Liver (tissue), 9 donors: Measurements from ENCODE around the gene KCNA2. TPM values are rescaled to one million over a fixed set of nuclear protein-coding genes. Genes with fewer than 3 reads are reported as not detected.

Source experiments
- DNase-seq: peaks from one replicate; pipeline ENCODE4 v3.0.0-alpha.2; 2017; ENCODE audit warnings: low spot score
- H3K27ac ChIP-seq, 2 donors: one replicate each; pipeline ENCODE4 v1.7.0; 2013; ENCODE audit warnings: inconsistent platforms in 2 of 2, low read length in 2 of 2, control low read depth in 1 of 2, low read depth in 1 of 2, mild to moderate bottlenecking in 1 of 2
- H3K27me3 ChIP-seq, 4 donors: one replicate each; pipeline versions ENCODE4 v1.6.1 to v1.7.0; 2013; ENCODE audit warnings: low read length in 3 of 4, inconsistent platforms in 1 of 4, mild to moderate bottlenecking in 1 of 4, moderate library complexity in 1 of 4; ENCODE audit not compliant: control insufficient read depth in 4 of 4, insufficient read depth in 4 of 4
- H3K36me3 ChIP-seq, 4 donors: one replicate each; pipeline versions ENCODE4 v1.6.1 to v1.7.0; 2013; ENCODE audit warnings: low read length in 3 of 4, mild to moderate bottlenecking in 3 of 4, low read depth in 1 of 4, moderate library complexity in 1 of 4; ENCODE audit not compliant: control insufficient read depth in 4 of 4, insufficient read depth in 3 of 4
- H3K4me1 ChIP-seq, 4 donors: one replicate each; pipeline versions ENCODE4 v1.6.1 to v1.7.0; 2013; ENCODE audit warnings: low read length in 3 of 4, mild to moderate bottlenecking in 3 of 4, moderate library complexity in 1 of 4; ENCODE audit not compliant: control insufficient read depth in 4 of 4, insufficient read depth in 4 of 4
- H3K4me3 ChIP-seq, 3 donors: one replicate each; pipeline versions ENCODE4 v1.6.1 to v1.7.0; 2013; ENCODE audit warnings: low read length in 3 of 3, control low read depth in 1 of 3, low read depth in 1 of 3, mild to moderate bottlenecking in 1 of 3
- H3K9ac ChIP-seq, 2 donors: one replicate each; pipeline ENCODE4 v1.7.0; 2013; ENCODE audit warnings: low read length in 2 of 2, mild to moderate bottlenecking in 2 of 2, moderate library complexity in 2 of 2, control low read depth in 1 of 2, low read depth in 1 of 2
- H3K9me3 ChIP-seq, 4 donors: one replicate each; pipeline versions ENCODE4 v1.6.1 to v1.7.0; 2013; ENCODE audit warnings: low read length in 3 of 4; ENCODE audit not compliant: control insufficient read depth in 4 of 4
- EGR1 ChIP-seq, 2 donors: IDR thresholded peaks; 2 replicates each; pipeline ENCODE4 v1.6.1; 2016 to 2018; ENCODE audit warnings: antibody characterized with exemption in 2 of 2, low read depth in 2 of 2
- FOXA2 ChIP-seq: IDR thresholded peaks from 2 replicates; pipeline ENCODE4 v1.6.1; 2016; ENCODE audit warnings: antibody characterized with exemption
- GABPA ChIP-seq, 2 donors: IDR thresholded peaks in 1 of 2; conservative IDR thresholded peaks in 1 of 2; 2 replicates each; pipeline ENCODE4 v1.6.1; 2016; ENCODE audit warnings: antibody characterized with exemption in 2 of 2, mild to moderate bottlenecking in 1 of 2, moderate library complexity in 1 of 2
- HNF4A ChIP-seq, 2 donors: conservative IDR thresholded peaks; 2 replicates each; pipeline ENCODE4 v1.6.1; 2016; ENCODE audit warnings: antibody characterized with exemption in 2 of 2, mild to moderate bottlenecking in 2 of 2
- HNF4G ChIP-seq: IDR thresholded peaks from 2 replicates; pipeline ENCODE4 v1.6.1; 2016; ENCODE audit warnings: antibody characterized with exemption
- JUND ChIP-seq, 2 donors: IDR thresholded peaks; 2 replicates each; pipeline ENCODE4 v1.6.1; 2016; ENCODE audit warnings: antibody characterized with exemption in 2 of 2
- MAX ChIP-seq: IDR thresholded peaks from 2 replicates; pipeline ENCODE4 v1.6.1; 2016; ENCODE audit warnings: antibody characterized with exemption
- NR2F2 ChIP-seq: IDR thresholded peaks from 2 replicates; pipeline ENCODE4 v1.6.1; 2016; ENCODE audit warnings: antibody characterized with exemption
- RAD21 ChIP-seq, 2 donors: IDR thresholded peaks; 2 replicates each; pipeline ENCODE4 v1.6.1; 2016; ENCODE audit warnings: antibody characterized with exemption in 2 of 2, mild to moderate bottlenecking in 2 of 2
- RXRA ChIP-seq, 2 donors: IDR thresholded peaks; 2 replicates each; pipeline ENCODE4 v1.6.1; 2017 to 2018; ENCODE audit warnings: antibody characterized with exemption in 2 of 2, mild to moderate bottlenecking in 1 of 2
- SP1 ChIP-seq: IDR thresholded peaks from 2 replicates; pipeline ENCODE4 v1.6.1; 2018; ENCODE audit warnings: antibody characterized with exemption, mild to moderate bottlenecking
- TAF1 ChIP-seq: conservative IDR thresholded peaks from 2 replicates; pipeline ENCODE4 v1.6.1; 2016; ENCODE audit warnings: antibody characterized with exemption, mild to moderate bottlenecking
- WGBS: extraction: QIAGEN DNeasy Blood & Tissue Kit; methylation state at CpG from one replicate; pipeline ENCODE4 v1.1.7; 2013; 5-methylcytosine and 5-hydroxymethylcytosine counted together
- polyA plus RNA-seq, 2 donors: library from polyadenylated mRNA; stranded (reverse) in 1 of 2; unstranded in 1 of 2; fragments of 200-250 nt in 1 of 2; fragments of >200 nt in 1 of 2; fragmentation: Nextera tagmentation in 1 of 2; extraction: Ambion mirVana in 1 of 2; gene quantifications; one replicate each; pipeline versions ENCODE4 v1.2.1 to v1.2.3, GENCODE V29; 2013 to 2015
- total RNA-seq, 2 donors: library from RNA; depleted of rRNA; stranded (reverse); fragments of >200 nt; gene quantifications; one replicate each; pipeline ENCODE4 v1.2.3, GENCODE V29; 2014
- TF ChIP-seq, protein P1 (sequence below): fragments of 150-350 bp; IDR thresholded peaks from 2 replicates; pipeline ENCODE4 v1.5.1; 2017; ENCODE audit warnings: improper control_type of control experiment, low read depth, low read length; ENCODE audit not compliant: missing input control
- TF ChIP-seq, protein P2 (sequence below): IDR thresholded peaks from 2 replicates; pipeline ENCODE4 v1.6.1; 2016; ENCODE audit warnings: antibody characterized with exemption
- TF ChIP-seq, protein P3 (sequence below): IDR thresholded peaks from 2 replicates; pipeline ENCODE4 v1.6.1; 2016; ENCODE audit warnings: antibody characterized with exemption, mild to moderate bottlenecking
- donor health status: healthy.
- donor health status: healthy.
- donor health status: healthy.
- donor health status: healthy.
- donor health status: healthy.

Gene KCNA2
- total and polyA plus RNA-seq, 4 donors = 0.02 to 0.08 TPM; not detected in 2

DNA sequence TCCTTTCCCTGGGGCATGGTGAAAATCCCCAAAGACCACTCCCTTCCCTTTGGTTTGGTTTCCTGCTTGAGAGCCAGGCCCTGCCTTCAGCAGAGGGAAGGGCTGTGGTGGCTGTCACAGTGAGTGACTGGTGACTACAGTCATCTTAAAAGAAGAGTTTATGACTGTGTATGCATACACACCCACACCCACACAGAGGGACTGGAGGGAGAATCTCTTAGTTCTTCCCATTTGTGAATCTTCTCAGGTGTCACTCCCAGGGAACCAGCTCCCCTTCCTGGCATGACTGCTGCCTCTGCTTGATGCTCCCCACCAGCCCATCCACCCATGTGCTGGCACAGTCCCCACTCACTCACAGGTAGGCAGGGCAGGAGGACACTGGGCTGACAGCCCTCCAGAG is 3.9 kb upstream of the KCNA2 start:
- Histone ChIP-seq H3K27me3 (peaks cover 3 to 29% (median 10%) of the 10 kb centered on the region in 4 donors), H3K9ac (no peak overlapping the region), H3K9me3 (no peaks in the 10 kb centered on the region), H3K27ac (no peak overlapping the region), H3K36me3 (no peaks in the 10 kb centered on the region), H3K4me3 (no peak overlapping the region), H3K4me1 (peaks cover 5 to 16% (median 13%) of the 10 kb centered on the region in 4 donors)
- DNase-seq = no peak
- TF ChIP-seq GABPA (IDR thresholded peaks at IDR 0.05 in 1 of 2, conservative IDR thresholded peaks at IDR 0.05 in 1 of 2) (no peak), FOXA2 (no peak), TAF1 (no peak), HNF4G (no peak), SP1 (no peak), MAX (no peak)

DNA sequence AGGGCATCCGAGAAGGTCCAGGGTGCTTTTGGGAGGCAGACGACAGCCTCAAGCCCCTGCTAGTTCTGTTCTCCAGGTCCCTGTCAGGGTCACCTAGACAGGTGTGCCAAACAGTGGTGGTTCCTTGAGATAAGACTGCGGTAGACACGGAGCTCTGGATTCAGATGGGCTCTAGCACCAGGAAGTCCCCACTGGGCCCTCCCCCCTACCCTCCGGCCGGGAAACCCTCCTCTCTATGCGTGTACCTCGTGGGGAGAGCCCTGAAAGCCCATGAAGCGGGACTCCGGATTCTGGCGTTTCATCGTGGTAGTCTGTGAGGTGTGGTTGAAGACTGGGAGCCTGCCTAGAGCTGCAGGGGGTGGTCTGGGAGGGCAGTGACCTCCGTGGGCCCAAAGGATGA is 2.1 kb upstream of the KCNA2 start:
- H3K9me3 ChIP-seq = no peaks in the 10 kb centered on the region
- WGBS = 31% methylated on average over 13 of the region's 13 CpGs
- H3K36me3 ChIP-seq = no peaks in the 10 kb centered on the region
- TF ChIP-seq JUND (IDR thresholded peaks at IDR 0.05) = no peak
- no peak for TF ChIP-seq MAX
- TF ChIP-seq, protein P1, sequence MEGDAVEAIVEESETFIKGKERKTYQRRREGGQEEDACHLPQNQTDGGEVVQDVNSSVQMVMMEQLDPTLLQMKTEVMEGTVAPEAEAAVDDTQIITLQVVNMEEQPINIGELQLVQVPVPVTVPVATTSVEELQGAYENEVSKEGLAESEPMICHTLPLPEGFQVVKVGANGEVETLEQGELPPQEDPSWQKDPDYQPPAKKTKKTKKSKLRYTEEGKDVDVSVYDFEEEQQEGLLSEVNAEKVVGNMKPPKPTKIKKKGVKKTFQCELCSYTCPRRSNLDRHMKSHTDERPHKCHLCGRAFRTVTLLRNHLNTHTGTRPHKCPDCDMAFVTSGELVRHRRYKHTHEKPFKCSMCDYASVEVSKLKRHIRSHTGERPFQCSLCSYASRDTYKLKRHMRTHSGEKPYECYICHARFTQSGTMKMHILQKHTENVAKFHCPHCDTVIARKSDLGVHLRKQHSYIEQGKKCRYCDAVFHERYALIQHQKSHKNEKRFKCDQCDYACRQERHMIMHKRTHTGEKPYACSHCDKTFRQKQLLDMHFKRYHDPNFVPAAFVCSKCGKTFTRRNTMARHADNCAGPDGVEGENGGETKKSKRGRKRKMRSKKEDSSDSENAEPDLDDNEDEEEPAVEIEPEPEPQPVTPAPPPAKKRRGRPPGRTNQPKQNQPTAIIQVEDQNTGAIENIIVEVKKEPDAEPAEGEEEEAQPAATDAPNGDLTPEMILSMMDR = no peak
- no peak for TF ChIP-seq RAD21 (IDR thresholded peaks at IDR 0.05)
- no peak for TF ChIP-seq GABPA (IDR thresholded peaks at IDR 0.05 in 1 of 2, conservative IDR thresholded peaks at IDR 0.05 in 1 of 2)
- no peak for TF ChIP-seq NR2F2
- TF ChIP-seq, protein P2, sequence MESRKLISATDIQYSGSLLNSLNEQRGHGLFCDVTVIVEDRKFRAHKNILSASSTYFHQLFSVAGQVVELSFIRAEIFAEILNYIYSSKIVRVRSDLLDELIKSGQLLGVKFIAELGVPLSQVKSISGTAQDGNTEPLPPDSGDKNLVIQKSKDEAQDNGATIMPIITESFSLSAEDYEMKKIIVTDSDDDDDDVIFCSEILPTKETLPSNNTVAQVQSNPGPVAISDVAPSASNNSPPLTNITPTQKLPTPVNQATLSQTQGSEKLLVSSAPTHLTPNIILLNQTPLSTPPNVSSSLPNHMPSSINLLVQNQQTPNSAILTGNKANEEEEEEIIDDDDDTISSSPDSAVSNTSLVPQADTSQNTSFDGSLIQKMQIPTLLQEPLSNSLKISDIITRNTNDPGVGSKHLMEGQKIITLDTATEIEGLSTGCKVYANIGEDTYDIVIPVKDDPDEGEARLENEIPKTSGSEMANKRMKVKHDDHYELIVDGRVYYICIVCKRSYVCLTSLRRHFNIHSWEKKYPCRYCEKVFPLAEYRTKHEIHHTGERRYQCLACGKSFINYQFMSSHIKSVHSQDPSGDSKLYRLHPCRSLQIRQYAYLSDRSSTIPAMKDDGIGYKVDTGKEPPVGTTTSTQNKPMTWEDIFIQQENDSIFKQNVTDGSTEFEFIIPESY = no peak
- no peak for TF ChIP-seq HNF4G
- no peak for TF ChIP-seq EGR1 (IDR thresholded peaks at IDR 0.05; ENCODE audit: low read depth in 2 of 2)
- TF ChIP-seq, protein P3, sequence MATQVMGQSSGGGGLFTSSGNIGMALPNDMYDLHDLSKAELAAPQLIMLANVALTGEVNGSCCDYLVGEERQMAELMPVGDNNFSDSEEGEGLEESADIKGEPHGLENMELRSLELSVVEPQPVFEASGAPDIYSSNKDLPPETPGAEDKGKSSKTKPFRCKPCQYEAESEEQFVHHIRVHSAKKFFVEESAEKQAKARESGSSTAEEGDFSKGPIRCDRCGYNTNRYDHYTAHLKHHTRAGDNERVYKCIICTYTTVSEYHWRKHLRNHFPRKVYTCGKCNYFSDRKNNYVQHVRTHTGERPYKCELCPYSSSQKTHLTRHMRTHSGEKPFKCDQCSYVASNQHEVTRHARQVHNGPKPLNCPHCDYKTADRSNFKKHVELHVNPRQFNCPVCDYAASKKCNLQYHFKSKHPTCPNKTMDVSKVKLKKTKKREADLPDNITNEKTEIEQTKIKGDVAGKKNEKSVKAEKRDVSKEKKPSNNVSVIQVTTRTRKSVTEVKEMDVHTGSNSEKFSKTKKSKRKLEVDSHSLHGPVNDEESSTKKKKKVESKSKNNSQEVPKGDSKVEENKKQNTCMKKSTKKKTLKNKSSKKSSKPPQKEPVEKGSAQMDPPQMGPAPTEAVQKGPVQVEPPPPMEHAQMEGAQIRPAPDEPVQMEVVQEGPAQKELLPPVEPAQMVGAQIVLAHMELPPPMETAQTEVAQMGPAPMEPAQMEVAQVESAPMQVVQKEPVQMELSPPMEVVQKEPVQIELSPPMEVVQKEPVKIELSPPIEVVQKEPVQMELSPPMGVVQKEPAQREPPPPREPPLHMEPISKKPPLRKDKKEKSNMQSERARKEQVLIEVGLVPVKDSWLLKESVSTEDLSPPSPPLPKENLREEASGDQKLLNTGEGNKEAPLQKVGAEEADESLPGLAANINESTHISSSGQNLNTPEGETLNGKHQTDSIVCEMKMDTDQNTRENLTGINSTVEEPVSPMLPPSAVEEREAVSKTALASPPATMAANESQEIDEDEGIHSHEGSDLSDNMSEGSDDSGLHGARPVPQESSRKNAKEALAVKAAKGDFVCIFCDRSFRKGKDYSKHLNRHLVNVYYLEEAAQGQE = no peak
- TF ChIP-seq RXRA (IDR thresholded peaks at IDR 0.05) = no peak
- TF ChIP-seq HNF4A (conservative IDR thresholded peaks at IDR 0.05) = no peak
- no peak overlapping the region for H3K9ac ChIP-seq
- peaks cover 3 to 28% (median 12%) of the 10 kb centered on the region in 4 donors for H3K27me3 ChIP-seq
- H3K4me3 ChIP-seq = no peak overlapping the region
- DNase-seq = no peak
- no peak overlapping the region for H3K27ac ChIP-seq
- H3K4me1 ChIP-seq = peaks cover 5 to 16% (median 13%) of the 10 kb centered on the region in 4 donors
